ENCODE measurements around the gene BTBD9. TPM values are rescaled to one million over a fixed set of nuclear protein-coding genes. Genes with fewer than 3 reads are reported as not detected.

BTBD9 gene
- total RNA-seq, 4 donors from 2014 or later = 10.6 to 16.6 (median 15.1) TPM

GRCh38 chr6:38508286-38508685, 131.4 kb downstream of the BTBD9 start:
- no peak overlapping the region for H3K4me3 ChIP-seq (ENCODE audit: low read depth, poor library complexity, severe bottlenecking)
- WGBS, 2 donors = 92 to 96% methylated on average over 2 of the region's 2 CpGs
- DNase-seq (ENCODE audit: low spot score in 2 of 2) = no peak
- TF ChIP-seq POLR2A (IDR thresholded peaks at IDR 0.05) = no peak
- TF ChIP-seq CTCF (IDR thresholded peaks at IDR 0.05) = no peak
- intact Hi-C loops (cut with DNase I; ENCODE audit: low total_unique reads) = no loop called here

DNA sequence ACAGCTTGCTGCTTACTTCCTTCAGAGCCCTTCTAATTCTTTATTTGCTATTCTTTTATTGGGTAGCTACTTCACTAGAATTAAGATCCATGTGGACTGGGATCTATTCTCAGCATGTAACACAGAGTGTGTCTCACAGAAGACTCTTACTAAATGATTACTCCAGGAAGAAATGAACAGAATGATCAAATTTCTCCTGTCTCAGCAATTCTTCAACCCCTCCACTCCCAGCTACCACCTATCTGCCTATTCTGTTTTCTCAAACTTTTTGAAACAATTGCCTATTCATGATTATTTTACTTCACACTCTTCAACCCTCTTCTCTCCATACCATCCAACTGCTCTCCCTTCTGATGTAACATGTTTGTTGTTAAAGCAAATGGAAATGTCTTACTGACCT, 132.6 kb downstream of the BTBD9 start:
- no peak overlapping the region for H3K4me3 ChIP-seq (ENCODE audit: low read depth, poor library complexity, severe bottlenecking)
- intact Hi-C loops (cut with DNase I; ENCODE audit: low total_unique reads) = no loop called here
- TF ChIP-seq POLR2A (IDR thresholded peaks at IDR 0.05) (no peak), CTCF (IDR thresholded peaks at IDR 0.05) (no peak)
- DNase-seq (ENCODE audit: low spot score in 2 of 2) = no peak

DNA sequence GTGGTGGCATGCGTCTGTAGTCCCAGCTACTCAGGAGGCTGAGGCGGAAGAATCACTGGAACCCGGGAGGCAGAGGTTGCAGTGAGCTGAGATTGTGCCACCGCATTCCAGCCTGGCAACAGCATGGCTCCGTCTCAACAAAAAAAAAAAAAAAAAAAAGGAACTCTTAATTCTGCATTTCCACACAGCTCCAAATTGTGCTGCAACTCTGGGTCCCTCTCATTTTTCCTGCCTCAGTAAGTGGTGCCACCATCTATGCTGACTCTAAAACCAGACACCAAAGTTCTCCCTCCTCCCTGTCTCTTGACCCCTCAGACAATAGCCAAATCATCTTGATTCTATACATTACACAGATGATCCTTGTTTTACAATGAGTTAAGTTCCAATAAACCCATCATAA, 133.9 kb downstream of the BTBD9 start:
- H3K4me3 ChIP-seq (ENCODE audit: low read depth, poor library complexity, severe bottlenecking) = no peak overlapping the region
- no peak for DNase-seq (ENCODE audit: low spot score in 2 of 2)
- WGBS, 2 donors = 92 to 96% methylated on average over 5 of the region's 5 CpGs
- intact Hi-C loops (cut with DNase I; ENCODE audit: low total_unique reads) = no loop called here
- TF ChIP-seq POLR2A (IDR thresholded peaks at IDR 0.05) (no peak), CTCF (IDR thresholded peaks at IDR 0.05) (no peak)

- DNase-seq (ENCODE audit: low spot score in 2 of 2) = no peak
- intact Hi-C loops (cut with DNase I; ENCODE audit: low total_unique reads) = no loop called here
- TF ChIP-seq POLR2A (IDR thresholded peaks at IDR 0.05) (no peak), CTCF (IDR thresholded peaks at IDR 0.05) (no peak)
- no peak overlapping the region for H3K4me3 ChIP-seq (ENCODE audit: low read depth, poor library complexity, severe bottlenecking)
- 86% methylated on average over 3 of the region's 3 CpGs for WGBS, 2 donors
Measured at GRCh38 chr6:38504996-38505395, 134.7 kb downstream of the BTBD9 start.

DNA sequence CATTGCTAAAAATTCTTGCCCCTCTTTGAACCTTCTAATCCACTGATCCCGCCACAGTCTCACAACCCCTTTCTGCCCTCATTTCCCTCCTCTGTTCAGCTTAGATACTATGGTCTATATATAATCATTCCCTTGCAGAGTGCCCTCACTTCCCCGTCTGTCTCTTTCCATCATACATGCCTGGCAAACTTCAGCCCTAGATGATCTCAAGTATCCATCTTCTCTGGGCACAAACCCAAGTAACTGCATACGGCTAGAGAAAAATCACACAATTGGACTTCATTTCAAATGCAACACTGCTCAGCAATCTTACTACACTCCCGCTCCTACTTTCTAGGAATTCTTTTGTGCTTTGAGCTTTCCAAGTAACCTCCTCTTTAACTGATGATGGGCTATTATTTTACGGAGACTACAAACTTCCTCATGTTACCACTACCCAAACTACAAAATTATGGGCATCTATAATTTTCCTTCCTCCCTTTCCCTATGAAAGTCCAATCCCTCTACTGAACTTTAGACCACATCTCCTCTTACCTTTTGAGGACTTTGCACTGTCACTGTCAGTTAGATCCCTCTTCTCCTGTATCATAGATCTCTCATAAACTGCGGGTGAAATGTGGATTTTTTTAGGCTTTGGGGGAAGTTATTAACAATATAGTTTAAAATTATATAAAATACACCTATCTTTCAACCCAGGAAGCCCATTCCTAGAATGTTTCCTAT, 135.6 kb downstream of the BTBD9 start:
- TF ChIP-seq CTCF (IDR thresholded peaks at IDR 0.05) (no peak), POLR2A (IDR thresholded peaks at IDR 0.05) (no peak)
- intact Hi-C loops (cut with DNase I; ENCODE audit: low total_unique reads) = no loop called here
- no peak overlapping the region for H3K4me3 ChIP-seq (ENCODE audit: low read depth, poor library complexity, severe bottlenecking)
- whole genome bisulfite sequencing, 2 donors = 88 to 90% methylated on average over 6 of the region's 6 CpGs
- DNase-seq (ENCODE audit: low spot score in 2 of 2) = no peak

Data from lower leg skin (tissue), 4 donors.